ENCODE data around the gene ERCC6L2.

The ERCC6L2 gene

GRCh38 chr9:95947118-95947517, 71.6 kb downstream of the ERCC6L2 start:
- TF ChIP-seq CTCF (IDR thresholded peaks at IDR 0.05): no peak

- TF ChIP-seq CTCF (IDR thresholded peaks at IDR 0.05): no peak
These were observed 77.0 kb downstream of the ERCC6L2 start for GRCh38 chr9:95952471-95952870.

- no peak for TF ChIP-seq CTCF (IDR thresholded peaks at IDR 0.05)
These were observed 78.5 kb downstream of the ERCC6L2 start for GRCh38 chr9:95953986-95954385.

GRCh38 chr9:95954940-95955339, 79.4 kb downstream of the ERCC6L2 start:
- no peak for TF ChIP-seq CTCF (IDR thresholded peaks at IDR 0.05)

- TF ChIP-seq CTCF (IDR thresholded peaks at IDR 0.05): no peak
These were observed 87.4 kb downstream of the ERCC6L2 start for GRCh38 chr9:95962936-95963335.

- no peak for TF ChIP-seq CTCF (IDR thresholded peaks at IDR 0.05)
These were observed 88.2 kb downstream of the ERCC6L2 start for GRCh38 chr9:95963659-95964058.

- TF ChIP-seq CTCF (IDR thresholded peaks at IDR 0.05): no peak
These were observed 90.8 kb downstream of the ERCC6L2 start for GRCh38 chr9:95966306-95966705.

- no peak for TF ChIP-seq CTCF (IDR thresholded peaks at IDR 0.05)
These were observed 94.8 kb downstream of the ERCC6L2 start for GRCh38 chr9:95970317-95970716.

Data from LNCAP (cell line).